ENCODE measurements around the gene TMEM209.

DNA sequence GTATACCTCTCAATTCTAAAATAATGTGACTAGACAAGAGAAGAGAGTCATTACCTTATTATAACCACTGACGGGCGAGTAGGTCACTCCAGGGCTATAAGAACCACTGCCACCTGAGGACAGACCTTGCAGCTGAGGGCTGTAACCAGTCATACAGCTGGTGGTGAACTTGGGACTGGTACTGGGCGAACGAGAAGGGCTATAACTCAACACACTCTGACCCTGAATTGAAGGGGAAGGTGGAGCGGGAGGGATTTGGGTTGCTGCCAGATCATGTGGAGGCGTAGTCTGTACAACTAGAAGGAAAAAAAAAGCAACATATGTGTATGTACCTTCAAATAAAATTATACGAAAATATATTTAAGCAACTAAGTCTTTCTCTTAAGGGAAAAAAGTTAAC, 3.4 kb downstream of the TMEM209 start:
- TF ChIP-seq, protein P1, sequence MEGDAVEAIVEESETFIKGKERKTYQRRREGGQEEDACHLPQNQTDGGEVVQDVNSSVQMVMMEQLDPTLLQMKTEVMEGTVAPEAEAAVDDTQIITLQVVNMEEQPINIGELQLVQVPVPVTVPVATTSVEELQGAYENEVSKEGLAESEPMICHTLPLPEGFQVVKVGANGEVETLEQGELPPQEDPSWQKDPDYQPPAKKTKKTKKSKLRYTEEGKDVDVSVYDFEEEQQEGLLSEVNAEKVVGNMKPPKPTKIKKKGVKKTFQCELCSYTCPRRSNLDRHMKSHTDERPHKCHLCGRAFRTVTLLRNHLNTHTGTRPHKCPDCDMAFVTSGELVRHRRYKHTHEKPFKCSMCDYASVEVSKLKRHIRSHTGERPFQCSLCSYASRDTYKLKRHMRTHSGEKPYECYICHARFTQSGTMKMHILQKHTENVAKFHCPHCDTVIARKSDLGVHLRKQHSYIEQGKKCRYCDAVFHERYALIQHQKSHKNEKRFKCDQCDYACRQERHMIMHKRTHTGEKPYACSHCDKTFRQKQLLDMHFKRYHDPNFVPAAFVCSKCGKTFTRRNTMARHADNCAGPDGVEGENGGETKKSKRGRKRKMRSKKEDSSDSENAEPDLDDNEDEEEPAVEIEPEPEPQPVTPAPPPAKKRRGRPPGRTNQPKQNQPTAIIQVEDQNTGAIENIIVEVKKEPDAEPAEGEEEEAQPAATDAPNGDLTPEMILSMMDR (IDR thresholded peaks at IDR 0.05; ENCODE audit: insufficient read depth, low read length): no peak
- no peak for TF ChIP-seq POLR2AphosphoS5 (IDR thresholded peaks at IDR 0.05; ENCODE audit: low read depth)
- TF ChIP-seq GABPA (IDR thresholded peaks at IDR 0.05; ENCODE audit: low read depth): no peak

Data from HL-60 (cell line).